WERI-Rb-1 (cell line): ENCODE results near the gene TTC23.
A peak's percentile ranks its signal among the peaks of the same experiment; 100 is the strongest.

ENCODE experiments used
- DNase-seq: peaks from one replicate; pipeline ENCODE4 v3.0.0-alpha.2; 2020
- H3K27ac ChIP-seq: fragments of 250-450 bp; sonication (Bioruptor Pico); 2 replicates; pipeline ENCODE4 v1.5.1; 2020; ENCODE audit warnings: mild to moderate bottlenecking, moderate library complexity
- H3K27me3 ChIP-seq: fragments of 250-450 bp; sonication (Bioruptor Pico); 2 replicates; pipeline ENCODE4 v1.5.1; 2021; ENCODE audit warnings: mild to moderate bottlenecking, low read depth, moderate library complexity; ENCODE audit not compliant: insufficient read depth, severe bottlenecking
- H3K36me3 ChIP-seq: fragments of 250-450 bp; sonication (Bioruptor Pico); 2 replicates; pipeline ENCODE4 v1.5.1; 2020; ENCODE audit warnings: mild to moderate bottlenecking, moderate library complexity
- H3K4me3 ChIP-seq: 2 replicates; pipeline ENCODE4 v1.5.1; 2011; ENCODE audit warnings: low read depth, mild to moderate bottlenecking, control low read depth, low read length
- H3K9me3 ChIP-seq: fragments of 250-450 bp; sonication (Bioruptor Pico); 2 replicates; pipeline ENCODE4 v1.5.1; 2021; ENCODE audit warnings: mild to moderate bottlenecking, moderate library complexity; ENCODE audit not compliant: severe bottlenecking
- CTCF ChIP-seq: IDR thresholded peaks from 2 replicates; pipeline ENCODE4 v1.5.1; 2011; ENCODE audit warnings: low read depth, mild to moderate bottlenecking, control low read depth, inconsistent platforms, low read length

Gene TTC23, protein sequence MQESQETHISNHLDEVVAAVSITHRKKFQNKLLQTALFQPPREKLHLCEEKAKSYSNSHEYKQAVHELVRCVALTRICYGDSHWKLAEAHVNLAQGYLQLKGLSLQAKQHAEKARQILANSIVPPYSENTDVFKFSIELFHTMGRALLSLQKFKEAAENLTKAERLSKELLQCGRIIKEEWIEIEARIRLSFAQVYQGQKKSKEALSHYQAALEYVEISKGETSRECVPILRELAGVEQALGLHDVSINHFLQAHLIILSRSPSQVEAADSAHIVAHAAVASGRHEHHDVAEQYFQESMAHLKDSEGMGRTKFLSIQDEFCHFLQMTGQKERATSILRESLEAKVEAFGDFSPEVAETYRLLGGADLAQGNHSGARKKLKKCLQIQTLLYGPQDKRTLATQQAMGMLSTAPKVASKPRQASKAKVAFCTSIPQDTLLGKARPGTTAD

DNA sequence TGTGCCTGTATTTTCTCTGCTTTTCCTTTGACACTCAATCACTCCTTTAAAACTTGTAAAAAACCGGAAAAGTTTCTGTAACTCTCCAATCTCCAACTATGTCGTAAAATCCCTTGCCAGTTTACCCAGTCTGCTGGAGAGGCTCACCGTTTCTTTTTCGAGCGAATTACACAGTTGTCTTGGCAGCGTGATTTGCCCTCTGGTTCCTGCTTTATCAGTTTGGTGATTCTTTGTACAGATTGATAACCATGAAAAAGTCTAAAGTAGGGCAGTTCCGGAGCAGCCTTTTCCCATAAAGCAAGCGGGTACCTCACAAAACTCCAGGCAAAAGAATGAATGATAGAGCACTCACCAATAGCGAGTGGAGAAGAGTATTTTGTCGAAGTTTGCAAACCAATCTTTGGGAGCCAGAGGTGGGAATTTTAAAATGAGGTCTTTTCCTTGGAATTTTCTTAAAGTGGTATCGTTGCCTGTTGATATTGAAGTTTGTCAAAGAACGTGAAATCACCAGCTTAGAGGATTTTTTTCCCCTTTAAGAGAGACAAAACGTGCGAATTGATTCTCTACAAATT lies at the start of gene TTC23:
Gene TTC23 (minus strand): TSS at position 312 of the 572 bp plus-strand sequence. CDS start 20,869 bp downstream, outside the sequence.
- TF ChIP-seq CTCF = no peak
- no peak for DNase-seq
- H3K4me3 ChIP-seq = peak within 1 kb of the TSS; percentile 96
- H3K27me3 ChIP-seq = no peaks in the 10 kb centered on the region
- H3K27ac ChIP-seq = peak within 1 kb of the TSS; percentile 87
- no peaks in the 10 kb centered on the region for H3K36me3 ChIP-seq
- no peaks in the 10 kb centered on the region for H3K9me3 ChIP-seq

DNA sequence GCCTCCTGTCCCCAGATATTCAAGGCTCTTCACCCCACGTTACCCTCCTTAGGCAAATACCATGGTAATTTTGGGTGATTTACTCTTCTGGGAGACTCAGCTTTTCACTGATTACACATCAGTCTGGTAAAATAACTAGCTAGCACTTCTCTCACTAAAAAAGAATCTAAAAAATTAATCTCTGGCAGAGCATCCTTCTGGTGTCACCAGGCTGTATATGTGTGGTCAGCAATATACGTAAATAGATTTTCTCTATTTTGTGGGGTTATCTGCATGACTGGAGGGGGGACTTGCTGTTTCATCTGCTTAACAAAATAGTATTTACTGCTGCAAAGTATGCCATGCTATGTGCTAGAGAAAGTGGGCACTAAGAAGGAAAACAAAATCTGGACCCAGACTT lies 47.0 kb upstream of the TTC23 start:
- Histone ChIP-seq H3K9me3 (peaks cover 6% of the 10 kb centered on the region), H3K27ac (no peak overlapping the region), H3K27me3 (no peaks in the 10 kb centered on the region), H3K36me3 (peaks cover 11% of the 10 kb centered on the region; the same call in 1 of the 2 replicates), H3K4me3 (no peak overlapping the region)
- TF ChIP-seq CTCF = no peak
- no peak for DNase-seq

GRCh38 chr15:99295840-99296239 lies 46.5 kb upstream of the TTC23 start:
- no peaks in the 10 kb centered on the region for H3K27me3 ChIP-seq

DNA sequence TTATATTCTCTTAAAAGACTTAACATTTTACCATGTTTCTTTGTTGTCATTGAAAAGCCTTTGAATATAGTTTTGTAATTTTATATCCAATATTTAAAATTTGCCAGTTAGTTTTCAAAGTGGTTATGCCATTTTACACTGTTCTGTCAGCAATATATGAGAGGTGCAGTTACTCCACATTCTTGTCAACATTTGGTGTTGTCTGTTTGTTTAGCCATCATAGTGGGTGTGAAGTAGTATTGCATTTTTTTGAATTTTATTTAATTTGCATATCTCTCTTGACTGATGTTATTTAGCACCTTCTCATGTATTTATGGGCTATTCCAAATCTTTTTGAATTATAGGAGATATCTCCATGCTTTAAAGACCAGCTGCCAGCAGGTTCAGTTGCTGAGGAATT lies 42.3 kb upstream of the TTC23 start:
- Histone ChIP-seq H3K9me3 (peaks cover 6% of the 10 kb centered on the region), H3K27me3 (no peaks in the 10 kb centered on the region), H3K4me3 (no peak overlapping the region), H3K27ac (no peak overlapping the region), H3K36me3 (peaks cover 11% of the 10 kb centered on the region; the same call in 1 of the 2 replicates)
- no peak for DNase-seq
- TF ChIP-seq CTCF = no peak

More at GRCh38 chr15:99295840-99296239, 46.5 kb upstream of the TTC23 start:
- H3K27ac ChIP-seq = no peak overlapping the region
- H3K9me3 ChIP-seq = peaks cover 6% of the 10 kb centered on the region
- peaks cover 11% of the 10 kb centered on the region; the same call in 1 of the 2 replicates for H3K36me3 ChIP-seq
- DNase-seq = no peak
- no peak for TF ChIP-seq CTCF
- no peak overlapping the region for H3K4me3 ChIP-seq

GRCh38 chr15:99283717-99284116 lies 34.3 kb upstream of the TTC23 start:
- H3K9me3 ChIP-seq = no peaks in the 10 kb centered on the region
- no peak for DNase-seq
- H3K4me3 ChIP-seq = no peak overlapping the region
- no peaks in the 10 kb centered on the region for H3K27me3 ChIP-seq
- no peak for TF ChIP-seq CTCF
- H3K36me3 ChIP-seq = no peaks in the 10 kb centered on the region
- no peak overlapping the region for H3K27ac ChIP-seq
